Liver (tissue), 9 donors: ENCODE data around the gene RHO. TPM values are rescaled to one million over a fixed set of nuclear protein-coding genes. Genes with fewer than 3 reads are reported as not detected.

ENCODE experiments used
- DNase-seq: peaks from one replicate; pipeline ENCODE4 v3.0.0-alpha.2; 2017; ENCODE audit warnings: low spot score
- H3K27ac ChIP-seq, 2 donors: one replicate each; pipeline ENCODE4 v1.7.0; 2013; ENCODE audit warnings: inconsistent platforms in 2 of 2, low read length in 2 of 2, control low read depth in 1 of 2, low read depth in 1 of 2, mild to moderate bottlenecking in 1 of 2
- H3K27me3 ChIP-seq, 4 donors: one replicate each; pipeline versions ENCODE4 v1.6.1 to v1.7.0; 2013; ENCODE audit warnings: low read length in 3 of 4, inconsistent platforms in 1 of 4, mild to moderate bottlenecking in 1 of 4, moderate library complexity in 1 of 4; ENCODE audit not compliant: control insufficient read depth in 4 of 4, insufficient read depth in 4 of 4
- H3K36me3 ChIP-seq, 4 donors: one replicate each; pipeline versions ENCODE4 v1.6.1 to v1.7.0; 2013; ENCODE audit warnings: low read length in 3 of 4, mild to moderate bottlenecking in 3 of 4, low read depth in 1 of 4, moderate library complexity in 1 of 4; ENCODE audit not compliant: control insufficient read depth in 4 of 4, insufficient read depth in 3 of 4
- H3K4me1 ChIP-seq, 4 donors: one replicate each; pipeline versions ENCODE4 v1.6.1 to v1.7.0; 2013; ENCODE audit warnings: low read length in 3 of 4, mild to moderate bottlenecking in 3 of 4, moderate library complexity in 1 of 4; ENCODE audit not compliant: control insufficient read depth in 4 of 4, insufficient read depth in 4 of 4
- H3K4me3 ChIP-seq, 3 donors: one replicate each; pipeline versions ENCODE4 v1.6.1 to v1.7.0; 2013; ENCODE audit warnings: low read length in 3 of 3, control low read depth in 1 of 3, low read depth in 1 of 3, mild to moderate bottlenecking in 1 of 3
- H3K9ac ChIP-seq, 2 donors: one replicate each; pipeline ENCODE4 v1.7.0; 2013; ENCODE audit warnings: low read length in 2 of 2, mild to moderate bottlenecking in 2 of 2, moderate library complexity in 2 of 2, control low read depth in 1 of 2, low read depth in 1 of 2
- H3K9me3 ChIP-seq, 4 donors: one replicate each; pipeline versions ENCODE4 v1.6.1 to v1.7.0; 2013; ENCODE audit warnings: low read length in 3 of 4; ENCODE audit not compliant: control insufficient read depth in 4 of 4
- EGR1 ChIP-seq, 2 donors: IDR thresholded peaks; 2 replicates each; pipeline ENCODE4 v1.6.1; 2016 to 2018; ENCODE audit warnings: antibody characterized with exemption in 2 of 2, low read depth in 2 of 2
- FOXA1 ChIP-seq: IDR thresholded peaks from 2 replicates; pipeline ENCODE4 v1.6.1; 2016; ENCODE audit warnings: antibody characterized with exemption
- FOXA2 ChIP-seq: IDR thresholded peaks from 2 replicates; pipeline ENCODE4 v1.6.1; 2016; ENCODE audit warnings: antibody characterized with exemption
- GABPA ChIP-seq, 2 donors: IDR thresholded peaks in 1 of 2; conservative IDR thresholded peaks in 1 of 2; 2 replicates each; pipeline ENCODE4 v1.6.1; 2016; ENCODE audit warnings: antibody characterized with exemption in 2 of 2, mild to moderate bottlenecking in 1 of 2, moderate library complexity in 1 of 2
- HNF4A ChIP-seq, 2 donors: conservative IDR thresholded peaks; 2 replicates each; pipeline ENCODE4 v1.6.1; 2016; ENCODE audit warnings: antibody characterized with exemption in 2 of 2, mild to moderate bottlenecking in 2 of 2
- HNF4G ChIP-seq: IDR thresholded peaks from 2 replicates; pipeline ENCODE4 v1.6.1; 2016; ENCODE audit warnings: antibody characterized with exemption
- JUND ChIP-seq, 2 donors: IDR thresholded peaks; 2 replicates each; pipeline ENCODE4 v1.6.1; 2016; ENCODE audit warnings: antibody characterized with exemption in 2 of 2
- NR2F2 ChIP-seq: IDR thresholded peaks from 2 replicates; pipeline ENCODE4 v1.6.1; 2016; ENCODE audit warnings: antibody characterized with exemption
- RAD21 ChIP-seq, 2 donors: IDR thresholded peaks; 2 replicates each; pipeline ENCODE4 v1.6.1; 2016; ENCODE audit warnings: antibody characterized with exemption in 2 of 2, mild to moderate bottlenecking in 2 of 2
- RXRA ChIP-seq, 2 donors: IDR thresholded peaks; 2 replicates each; pipeline ENCODE4 v1.6.1; 2017 to 2018; ENCODE audit warnings: antibody characterized with exemption in 2 of 2, mild to moderate bottlenecking in 1 of 2
- SP1 ChIP-seq: IDR thresholded peaks from 2 replicates; pipeline ENCODE4 v1.6.1; 2018; ENCODE audit warnings: antibody characterized with exemption, mild to moderate bottlenecking
- TAF1 ChIP-seq: conservative IDR thresholded peaks from 2 replicates; pipeline ENCODE4 v1.6.1; 2016; ENCODE audit warnings: antibody characterized with exemption, mild to moderate bottlenecking
- YY1 ChIP-seq: IDR thresholded peaks from 2 replicates; pipeline ENCODE4 v1.6.1; 2016; ENCODE audit warnings: antibody characterized with exemption, mild to moderate bottlenecking
- WGBS: extraction: QIAGEN DNeasy Blood & Tissue Kit; methylation state at CpG from one replicate; pipeline ENCODE4 v1.1.7; 2013; 5-methylcytosine and 5-hydroxymethylcytosine counted together
- polyA plus RNA-seq, 2 donors: library from polyadenylated mRNA; stranded (reverse) in 1 of 2; unstranded in 1 of 2; fragments of 200-250 nt in 1 of 2; fragments of >200 nt in 1 of 2; fragmentation: Nextera tagmentation in 1 of 2; extraction: Ambion mirVana in 1 of 2; gene quantifications; one replicate each; pipeline versions ENCODE4 v1.2.1 to v1.2.3, GENCODE V29; 2013 to 2015
- total RNA-seq, 2 donors: library from RNA; depleted of rRNA; stranded (reverse); fragments of >200 nt; gene quantifications; one replicate each; pipeline ENCODE4 v1.2.3, GENCODE V29; 2014
- TF ChIP-seq, protein P1 (sequence below): IDR thresholded peaks from 2 replicates; pipeline ENCODE4 v1.6.1; 2016; ENCODE audit warnings: antibody characterized with exemption, mild to moderate bottlenecking
- TF ChIP-seq, protein P2 (sequence below): IDR thresholded peaks from 2 replicates; pipeline ENCODE4 v1.6.1; 2016; ENCODE audit warnings: antibody characterized with exemption
- TF ChIP-seq, protein P3 (sequence below): IDR thresholded peaks from 2 replicates; pipeline ENCODE4 v1.6.1; 2016; ENCODE audit warnings: antibody characterized with exemption
- TF ChIP-seq, protein P4 (sequence below): fragments of 150-350 bp; IDR thresholded peaks from 2 replicates; pipeline ENCODE4 v1.5.1; 2017; ENCODE audit warnings: improper control_type of control experiment, low read depth, low read length; ENCODE audit not compliant: missing input control
- TF ChIP-seq, protein P5 (sequence below): IDR thresholded peaks from 2 replicates; pipeline ENCODE4 v1.6.1; 2016; ENCODE audit warnings: antibody characterized with exemption
- donor health status: healthy.
- donor health status: healthy.
- donor health status: healthy.
- donor health status: healthy.
- donor health status: healthy.

The RHO gene
- total and polyA plus RNA-seq, 4 donors = not detected

DNA sequence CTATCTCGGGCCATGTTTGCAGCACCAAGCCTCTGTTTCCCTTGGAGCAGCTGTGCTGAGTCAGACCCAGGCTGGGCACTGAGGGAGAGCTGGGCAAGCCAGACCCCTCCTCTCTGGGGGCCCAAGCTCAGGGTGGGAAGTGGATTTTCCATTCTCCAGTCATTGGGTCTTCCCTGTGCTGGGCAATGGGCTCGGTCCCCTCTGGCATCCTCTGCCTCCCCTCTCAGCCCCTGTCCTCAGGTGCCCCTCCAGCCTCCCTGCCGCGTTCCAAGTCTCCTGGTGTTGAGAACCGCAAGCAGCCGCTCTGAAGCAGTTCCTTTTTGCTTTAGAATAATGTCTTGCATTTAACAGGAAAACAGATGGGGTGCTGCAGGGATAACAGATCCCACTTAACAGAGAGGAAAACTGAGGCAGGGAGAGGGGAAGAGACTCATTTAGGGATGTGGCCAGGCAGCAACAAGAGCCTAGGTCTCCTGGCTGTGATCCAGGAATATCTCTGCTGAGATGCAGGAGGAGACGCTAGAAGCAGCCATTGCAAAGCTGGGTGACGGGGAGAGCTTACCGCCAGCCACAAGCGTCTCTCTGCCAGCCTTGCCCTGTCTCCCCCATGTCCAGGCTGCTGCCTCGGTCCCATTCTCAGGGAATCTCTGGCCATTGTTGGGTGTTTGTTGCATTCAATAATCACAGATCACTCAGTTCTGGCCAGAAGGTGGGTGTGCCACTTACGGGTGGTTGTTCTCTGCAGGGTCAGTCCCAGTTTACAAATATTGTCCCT, 1.2 kb downstream of the RHO start:
- no peak overlapping the region for H3K27ac ChIP-seq
- no peaks in the 10 kb centered on the region for H3K4me1 ChIP-seq
- H3K9me3 ChIP-seq = no peaks in the 10 kb centered on the region
- DNase-seq = no peak
- no peak overlapping the region for H3K9ac ChIP-seq
- no peaks in the 10 kb centered on the region for H3K36me3 ChIP-seq
- no peak overlapping the region for H3K4me3 ChIP-seq
- WGBS = 90% methylated on average over 12 of the region's 12 CpGs
- TF ChIP-seq FOXA1 (no peak), JUND (IDR thresholded peaks at IDR 0.05) (no peak), RXRA (IDR thresholded peaks at IDR 0.05) (no peak), RAD21 (IDR thresholded peaks at IDR 0.05) (no peak), SP1 (no peak), NR2F2 (no peak), YY1 (no peak), HNF4A (conservative IDR thresholded peaks at IDR 0.05) (no peak), HNF4G (no peak), FOXA2 (no peak), TAF1 (no peak)
- TF ChIP-seq, protein P1, sequence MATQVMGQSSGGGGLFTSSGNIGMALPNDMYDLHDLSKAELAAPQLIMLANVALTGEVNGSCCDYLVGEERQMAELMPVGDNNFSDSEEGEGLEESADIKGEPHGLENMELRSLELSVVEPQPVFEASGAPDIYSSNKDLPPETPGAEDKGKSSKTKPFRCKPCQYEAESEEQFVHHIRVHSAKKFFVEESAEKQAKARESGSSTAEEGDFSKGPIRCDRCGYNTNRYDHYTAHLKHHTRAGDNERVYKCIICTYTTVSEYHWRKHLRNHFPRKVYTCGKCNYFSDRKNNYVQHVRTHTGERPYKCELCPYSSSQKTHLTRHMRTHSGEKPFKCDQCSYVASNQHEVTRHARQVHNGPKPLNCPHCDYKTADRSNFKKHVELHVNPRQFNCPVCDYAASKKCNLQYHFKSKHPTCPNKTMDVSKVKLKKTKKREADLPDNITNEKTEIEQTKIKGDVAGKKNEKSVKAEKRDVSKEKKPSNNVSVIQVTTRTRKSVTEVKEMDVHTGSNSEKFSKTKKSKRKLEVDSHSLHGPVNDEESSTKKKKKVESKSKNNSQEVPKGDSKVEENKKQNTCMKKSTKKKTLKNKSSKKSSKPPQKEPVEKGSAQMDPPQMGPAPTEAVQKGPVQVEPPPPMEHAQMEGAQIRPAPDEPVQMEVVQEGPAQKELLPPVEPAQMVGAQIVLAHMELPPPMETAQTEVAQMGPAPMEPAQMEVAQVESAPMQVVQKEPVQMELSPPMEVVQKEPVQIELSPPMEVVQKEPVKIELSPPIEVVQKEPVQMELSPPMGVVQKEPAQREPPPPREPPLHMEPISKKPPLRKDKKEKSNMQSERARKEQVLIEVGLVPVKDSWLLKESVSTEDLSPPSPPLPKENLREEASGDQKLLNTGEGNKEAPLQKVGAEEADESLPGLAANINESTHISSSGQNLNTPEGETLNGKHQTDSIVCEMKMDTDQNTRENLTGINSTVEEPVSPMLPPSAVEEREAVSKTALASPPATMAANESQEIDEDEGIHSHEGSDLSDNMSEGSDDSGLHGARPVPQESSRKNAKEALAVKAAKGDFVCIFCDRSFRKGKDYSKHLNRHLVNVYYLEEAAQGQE = no peak
- TF ChIP-seq, protein P2, sequence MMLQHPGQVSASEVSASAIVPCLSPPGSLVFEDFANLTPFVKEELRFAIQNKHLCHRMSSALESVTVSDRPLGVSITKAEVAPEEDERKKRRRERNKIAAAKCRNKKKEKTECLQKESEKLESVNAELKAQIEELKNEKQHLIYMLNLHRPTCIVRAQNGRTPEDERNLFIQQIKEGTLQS = no peak
- TF ChIP-seq, protein P3, sequence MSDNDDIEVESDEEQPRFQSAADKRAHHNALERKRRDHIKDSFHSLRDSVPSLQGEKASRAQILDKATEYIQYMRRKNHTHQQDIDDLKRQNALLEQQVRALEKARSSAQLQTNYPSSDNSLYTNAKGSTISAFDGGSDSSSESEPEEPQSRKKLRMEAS = no peak
- TF ChIP-seq, protein P4, sequence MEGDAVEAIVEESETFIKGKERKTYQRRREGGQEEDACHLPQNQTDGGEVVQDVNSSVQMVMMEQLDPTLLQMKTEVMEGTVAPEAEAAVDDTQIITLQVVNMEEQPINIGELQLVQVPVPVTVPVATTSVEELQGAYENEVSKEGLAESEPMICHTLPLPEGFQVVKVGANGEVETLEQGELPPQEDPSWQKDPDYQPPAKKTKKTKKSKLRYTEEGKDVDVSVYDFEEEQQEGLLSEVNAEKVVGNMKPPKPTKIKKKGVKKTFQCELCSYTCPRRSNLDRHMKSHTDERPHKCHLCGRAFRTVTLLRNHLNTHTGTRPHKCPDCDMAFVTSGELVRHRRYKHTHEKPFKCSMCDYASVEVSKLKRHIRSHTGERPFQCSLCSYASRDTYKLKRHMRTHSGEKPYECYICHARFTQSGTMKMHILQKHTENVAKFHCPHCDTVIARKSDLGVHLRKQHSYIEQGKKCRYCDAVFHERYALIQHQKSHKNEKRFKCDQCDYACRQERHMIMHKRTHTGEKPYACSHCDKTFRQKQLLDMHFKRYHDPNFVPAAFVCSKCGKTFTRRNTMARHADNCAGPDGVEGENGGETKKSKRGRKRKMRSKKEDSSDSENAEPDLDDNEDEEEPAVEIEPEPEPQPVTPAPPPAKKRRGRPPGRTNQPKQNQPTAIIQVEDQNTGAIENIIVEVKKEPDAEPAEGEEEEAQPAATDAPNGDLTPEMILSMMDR = no peak
- no peaks in the 10 kb centered on the region for H3K27me3 ChIP-seq

DNA sequence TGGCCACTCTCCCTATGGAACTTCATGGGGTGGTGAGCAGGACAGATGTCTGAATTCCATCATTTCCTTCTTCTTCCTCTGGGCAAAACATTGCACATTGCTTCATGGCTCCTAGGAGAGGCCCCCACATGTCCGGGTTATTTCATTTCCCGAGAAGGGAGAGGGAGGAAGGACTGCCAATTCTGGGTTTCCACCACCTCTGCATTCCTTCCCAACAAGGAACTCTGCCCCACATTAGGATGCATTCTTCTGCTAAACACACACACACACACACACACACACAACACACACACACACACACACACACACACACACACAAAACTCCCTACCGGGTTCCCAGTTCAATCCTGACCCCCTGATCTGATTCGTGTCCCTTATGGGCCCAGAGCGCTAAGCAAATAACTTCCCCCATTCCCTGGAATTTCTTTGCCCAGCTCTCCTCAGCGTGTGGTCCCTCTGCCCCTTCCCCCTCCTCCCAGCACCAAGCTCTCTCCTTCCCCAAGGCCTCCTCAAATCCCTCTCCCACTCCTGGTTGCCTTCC, 1.9 kb downstream of the RHO start:
- H3K27me3 ChIP-seq = no peaks in the 10 kb centered on the region
- H3K27ac ChIP-seq = no peak overlapping the region
- no peaks in the 10 kb centered on the region for H3K4me1 ChIP-seq
- H3K9ac ChIP-seq = no peak overlapping the region
- no peak for DNase-seq
- no peak overlapping the region for H3K4me3 ChIP-seq
- H3K36me3 ChIP-seq = no peaks in the 10 kb centered on the region
- WGBS = 54% methylated on average over 6 of the region's 6 CpGs
- H3K9me3 ChIP-seq = no peaks in the 10 kb centered on the region
- TF ChIP-seq EGR1 (IDR thresholded peaks at IDR 0.05; ENCODE audit: low read depth in 2 of 2) (no peak), TAF1 (no peak), FOXA2 (no peak), SP1 (no peak), YY1 (no peak), GABPA (IDR thresholded peaks at IDR 0.05 in 1 of 2, conservative IDR thresholded peaks at IDR 0.05 in 1 of 2) (no peak), HNF4G (no peak), HNF4A (conservative IDR thresholded peaks at IDR 0.05) (no peak), NR2F2 (no peak), FOXA1 (no peak), RXRA (IDR thresholded peaks at IDR 0.05) (no peak)
- TF ChIP-seq, protein P5, sequence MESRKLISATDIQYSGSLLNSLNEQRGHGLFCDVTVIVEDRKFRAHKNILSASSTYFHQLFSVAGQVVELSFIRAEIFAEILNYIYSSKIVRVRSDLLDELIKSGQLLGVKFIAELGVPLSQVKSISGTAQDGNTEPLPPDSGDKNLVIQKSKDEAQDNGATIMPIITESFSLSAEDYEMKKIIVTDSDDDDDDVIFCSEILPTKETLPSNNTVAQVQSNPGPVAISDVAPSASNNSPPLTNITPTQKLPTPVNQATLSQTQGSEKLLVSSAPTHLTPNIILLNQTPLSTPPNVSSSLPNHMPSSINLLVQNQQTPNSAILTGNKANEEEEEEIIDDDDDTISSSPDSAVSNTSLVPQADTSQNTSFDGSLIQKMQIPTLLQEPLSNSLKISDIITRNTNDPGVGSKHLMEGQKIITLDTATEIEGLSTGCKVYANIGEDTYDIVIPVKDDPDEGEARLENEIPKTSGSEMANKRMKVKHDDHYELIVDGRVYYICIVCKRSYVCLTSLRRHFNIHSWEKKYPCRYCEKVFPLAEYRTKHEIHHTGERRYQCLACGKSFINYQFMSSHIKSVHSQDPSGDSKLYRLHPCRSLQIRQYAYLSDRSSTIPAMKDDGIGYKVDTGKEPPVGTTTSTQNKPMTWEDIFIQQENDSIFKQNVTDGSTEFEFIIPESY = no peak
- TF ChIP-seq, protein P2 = no peak
- TF ChIP-seq, protein P1 = no peak
